NCI-H748 treated with DMSO at 0.1 percent for 48 hours (cell line): Measurements from ENCODE around the gene SSBP3.
"Not testable (repeated sequence)": the region's sequence is repeated elsewhere in the genome, so short reads cannot be mapped to it uniquely, and the experiment has no call there.

Experiments
- DNase-seq: peaks from one replicate; lab custom pipeline; 2025; lab: John Stamatoyannopoulos, UW

The SSBP3 gene

DNA sequence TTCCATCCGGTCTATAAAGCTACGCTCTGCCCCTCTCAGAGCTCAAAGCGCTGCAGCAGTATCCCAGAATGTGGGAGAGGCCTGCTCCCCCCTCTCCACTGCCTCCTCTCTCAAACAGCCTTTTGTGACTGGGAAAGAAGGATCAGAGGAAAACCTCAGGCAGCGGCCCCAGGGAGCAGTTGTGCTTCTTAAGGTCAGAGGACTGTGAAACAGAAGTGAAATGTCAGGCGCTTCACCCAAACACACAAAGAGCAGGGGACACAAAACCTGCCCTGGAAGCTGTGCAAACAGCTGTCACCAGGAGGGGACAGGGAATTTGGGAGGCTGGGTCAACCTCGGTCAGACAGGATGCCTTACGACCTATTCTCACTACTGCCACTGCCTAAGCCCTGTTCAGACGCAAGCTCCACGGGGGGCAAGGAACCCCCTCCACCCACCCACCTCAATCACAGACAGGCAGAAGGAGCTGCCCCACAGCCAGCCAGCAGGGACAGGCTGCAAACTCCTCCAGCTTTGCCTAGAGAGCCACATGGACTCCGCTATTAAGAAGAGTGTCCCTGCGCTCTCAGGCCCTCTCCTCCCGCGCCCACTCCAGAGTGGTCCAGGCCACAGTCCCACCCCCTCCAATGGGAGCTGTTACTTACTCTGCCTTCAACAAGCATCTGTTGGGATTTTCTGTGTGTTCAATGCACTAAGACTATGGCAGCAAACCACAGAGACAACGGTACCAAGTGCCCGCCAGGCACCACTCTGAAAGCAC, 14.6 kb downstream of the SSBP3 start:
- no peak for DNase-seq

DNA sequence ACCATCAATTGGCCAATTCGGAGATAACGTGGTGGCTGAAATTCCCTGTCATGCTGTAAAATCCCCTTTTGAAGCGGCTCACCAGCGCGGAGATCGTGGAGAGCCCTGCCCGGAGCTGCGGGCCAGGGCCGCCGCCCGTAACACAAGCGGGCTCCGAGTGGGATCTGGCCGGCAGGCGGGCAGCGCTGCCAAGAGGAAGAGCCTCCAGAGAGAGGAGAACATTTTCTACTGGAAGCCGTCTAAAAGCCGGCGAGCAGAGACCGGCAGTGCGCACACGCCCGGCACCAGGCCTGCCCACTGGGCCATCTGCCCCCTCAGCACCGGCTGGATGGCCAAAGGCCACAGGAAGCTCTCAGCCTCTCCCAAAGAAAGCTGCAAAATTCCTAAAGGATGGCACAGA, 15.5 kb downstream of the SSBP3 start:
- DNase-seq, result no peak

DNA sequence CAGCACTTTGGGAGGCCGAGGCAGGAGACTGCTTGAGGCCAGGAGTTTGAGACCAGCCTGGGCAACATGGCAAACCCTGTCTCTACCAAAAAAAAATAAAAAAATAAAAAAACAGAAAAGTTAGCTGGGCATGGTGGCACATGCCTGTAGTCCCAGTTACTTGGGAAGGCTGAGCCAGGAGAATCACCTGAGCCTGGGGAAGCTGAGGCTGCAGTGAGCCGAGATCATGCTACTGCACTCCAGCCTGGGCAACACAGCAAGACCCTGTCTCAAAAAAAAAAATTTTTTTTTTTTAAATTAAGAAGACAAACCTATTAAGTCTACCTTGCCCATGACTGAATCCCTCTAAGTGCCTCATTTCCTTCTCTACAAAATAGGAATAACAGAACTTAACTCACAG, 16.6 kb downstream of the SSBP3 start:
- not testable (repeated sequence) for DNase-seq

GRCh38 chr1:54387419-54387818, 18.8 kb downstream of the SSBP3 start:
- DNase-seq, result no peak

GRCh38 chr1:54385727-54386022, 20.5 kb downstream of the SSBP3 start:
- no peak for DNase-seq

DNA sequence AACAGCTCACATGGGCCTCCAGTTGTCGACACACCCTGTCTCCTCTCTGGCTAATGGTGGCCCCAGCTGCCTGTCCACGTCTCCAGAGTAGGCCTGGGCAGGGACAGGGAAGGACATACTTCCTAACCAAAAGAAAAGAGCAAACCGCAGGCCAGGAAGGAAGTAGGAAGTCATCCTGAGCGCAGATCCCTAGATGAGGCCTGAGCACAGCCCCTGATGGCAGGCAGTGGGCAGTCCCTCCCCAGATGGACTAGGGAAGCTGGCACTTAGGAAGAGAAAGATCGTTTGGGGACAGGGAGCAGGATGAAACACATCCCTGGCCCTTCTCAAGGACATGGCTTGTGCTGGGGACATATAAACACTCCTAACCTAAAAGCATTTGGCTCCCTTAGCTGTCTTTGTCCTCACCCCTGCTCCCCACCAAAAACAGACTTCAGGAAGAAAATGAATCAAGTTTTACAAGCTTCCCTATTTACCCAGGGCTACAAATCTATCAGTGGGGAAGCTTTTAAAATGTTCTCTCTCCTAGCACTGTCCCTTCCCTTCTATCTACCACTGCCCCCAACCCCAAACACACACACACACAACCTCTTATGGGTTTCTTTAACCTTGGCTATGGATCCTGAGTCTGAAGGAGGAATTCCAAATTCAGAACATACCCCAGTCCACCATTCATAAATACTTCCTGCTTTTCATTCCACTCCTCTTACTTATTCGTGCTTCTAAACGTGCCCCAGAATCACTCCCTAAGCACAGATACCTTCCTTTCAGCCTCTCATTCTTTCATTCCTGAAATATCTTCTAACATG, 21.1 kb downstream of the SSBP3 start:
- DNase-seq, result no peak

DNA sequence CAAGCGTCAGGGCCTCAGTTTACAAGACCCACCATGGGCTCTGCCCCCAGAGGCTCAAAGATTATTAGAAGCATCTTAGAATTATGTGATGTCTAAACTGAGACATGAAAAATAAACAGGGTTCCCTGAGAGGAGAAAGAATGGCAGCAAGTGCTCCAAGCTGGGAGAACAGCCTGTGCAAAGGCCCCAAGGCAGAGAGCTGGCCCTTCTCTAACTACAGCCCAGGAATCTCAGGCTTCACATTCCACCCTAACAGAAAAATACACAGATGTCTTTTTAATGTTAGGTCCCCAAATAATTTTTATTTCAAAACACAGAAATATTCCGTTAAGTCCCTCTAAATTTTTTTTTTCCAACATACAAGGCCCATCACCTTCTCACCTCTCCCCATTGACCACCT, 21.7 kb downstream of the SSBP3 start:
- DNase-seq, result no peak

- no peak for DNase-seq
Observed at GRCh38 chr1:54381524-54381923, 24.7 kb downstream of the SSBP3 start.

DNA sequence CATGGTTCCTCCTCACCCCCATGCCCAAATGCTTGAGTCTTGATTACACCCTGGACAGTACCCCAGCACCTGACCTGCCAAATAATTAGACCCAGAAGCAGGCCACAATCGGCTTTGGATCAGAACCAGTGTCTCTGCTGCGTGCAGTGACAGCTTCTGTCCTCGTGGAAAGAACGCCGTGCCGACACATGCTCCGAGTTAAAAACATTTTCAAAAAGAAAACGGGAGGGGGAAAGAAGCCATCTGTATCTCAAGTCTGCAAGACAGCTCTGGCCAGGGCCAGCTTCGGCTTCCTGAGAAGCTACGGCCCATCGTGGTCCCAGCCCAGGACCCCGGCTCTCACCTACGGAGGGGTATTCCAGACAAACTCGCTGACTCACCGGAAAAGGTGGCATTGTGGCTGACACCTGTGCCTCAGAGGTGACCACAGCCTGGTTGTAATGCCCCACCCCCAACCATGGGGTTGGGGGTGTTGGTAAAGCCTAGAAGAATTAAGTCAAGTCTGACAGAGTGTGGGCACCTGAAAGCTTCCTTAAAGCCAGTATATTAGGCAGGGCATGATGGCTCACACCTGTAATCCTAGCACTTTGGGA, 25.8 kb downstream of the SSBP3 start:
- DNase-seq, result no peak

GRCh38 chr1:54379555-54380289, 26.5 kb downstream of the SSBP3 start:
- no peak for DNase-seq

GRCh38 chr1:54378874-54379554, 27.2 kb downstream of the SSBP3 start:
- DNase-seq, result no peak

DNA sequence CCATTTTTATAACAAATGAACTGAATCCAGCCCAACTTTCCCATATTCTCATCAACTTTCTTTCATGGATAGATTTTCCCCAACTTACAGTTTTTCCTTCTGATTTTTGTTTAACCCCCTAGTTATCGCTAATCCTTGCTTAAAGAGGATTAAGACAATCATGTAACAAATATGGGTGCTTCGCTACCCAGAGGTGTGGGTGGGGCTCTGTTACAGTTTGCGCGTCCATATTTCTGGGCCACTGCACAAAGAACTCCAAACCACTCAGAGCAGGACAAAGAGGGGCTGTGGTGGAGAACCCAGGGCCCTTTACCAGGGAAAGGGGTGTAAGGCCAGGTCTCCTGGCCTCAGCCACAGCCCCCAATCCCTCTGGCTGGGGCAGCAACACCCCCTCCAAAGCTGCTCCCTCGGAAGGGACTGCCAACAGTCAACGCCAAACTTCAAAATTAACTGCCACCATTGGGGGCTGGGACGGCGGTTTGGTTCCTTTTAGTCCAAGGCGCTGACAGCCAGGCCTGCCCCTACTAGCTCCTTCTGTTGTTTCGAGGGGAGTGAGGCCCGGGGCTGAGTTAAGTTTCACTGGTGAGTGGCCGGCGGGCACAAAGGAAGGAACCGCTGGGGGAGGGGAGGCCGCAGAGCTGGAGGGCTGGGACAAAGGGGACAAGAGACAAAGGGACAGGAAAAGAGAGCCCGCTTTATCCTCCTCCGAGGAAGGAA, 27.9 kb downstream of the SSBP3 start:
- DNase-seq, result no peak

DNA sequence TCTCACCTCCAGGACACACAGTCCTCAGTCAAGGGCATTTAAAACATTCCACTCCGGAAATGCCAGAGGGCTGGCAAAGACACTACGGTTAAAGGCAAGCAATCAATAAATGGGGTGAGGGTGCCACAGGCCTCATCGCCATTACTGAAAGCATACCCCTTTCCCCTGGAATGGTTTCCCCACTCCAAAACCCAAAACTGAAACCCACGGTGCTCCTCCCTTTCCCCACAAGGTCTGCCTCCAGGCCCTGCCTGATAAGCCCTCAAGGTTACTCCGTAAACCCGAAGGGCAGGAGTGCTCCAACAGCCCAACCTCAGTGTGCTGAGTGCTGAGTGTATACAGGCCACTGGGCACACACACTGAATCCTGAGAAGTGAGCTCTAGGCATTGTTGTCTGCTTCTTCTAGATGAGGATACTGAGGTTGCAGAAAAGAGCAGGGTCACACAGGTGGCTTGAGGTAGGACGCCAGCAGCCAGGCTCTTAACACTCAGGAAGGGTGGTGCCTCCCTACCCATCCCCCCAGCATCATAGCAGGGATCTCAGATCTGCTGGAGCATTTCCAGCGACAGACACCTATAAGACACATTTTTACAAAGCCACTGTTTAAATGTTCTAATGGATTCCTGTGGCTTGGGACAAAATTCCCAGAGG, 29.0 kb downstream of the SSBP3 start:
- no peak for DNase-seq

- no peak for DNase-seq
Observed at GRCh38 chr1:54376430-54377039, 29.7 kb downstream of the SSBP3 start.

GRCh38 chr1:54375712-54376429, 30.3 kb downstream of the SSBP3 start:
- no peak for DNase-seq

- DNase-seq, result no peak
Observed at GRCh38 chr1:54375298-54375697, 30.9 kb downstream of the SSBP3 start.

- DNase-seq, result no peak
Observed at GRCh38 chr1:54374766-54375165, 31.4 kb downstream of the SSBP3 start.

DNA sequence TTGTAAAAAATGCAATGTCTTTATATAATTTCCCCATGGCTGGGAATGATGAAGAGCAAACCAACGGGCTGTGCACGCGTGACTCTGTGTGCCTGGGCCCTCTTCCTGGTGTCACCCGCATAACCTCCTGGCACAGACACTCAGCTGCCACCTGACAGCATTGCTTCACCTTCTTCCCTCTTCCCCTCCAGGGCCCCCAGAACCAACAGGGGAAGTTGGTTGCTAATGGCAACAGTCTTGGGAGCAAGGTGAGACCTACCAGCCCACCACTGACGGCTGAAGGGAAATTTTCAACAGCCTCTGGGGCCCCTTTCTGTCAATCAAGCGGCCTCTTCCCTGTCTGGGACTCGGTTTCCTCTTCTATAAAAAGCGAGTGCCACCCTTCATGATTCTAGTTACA, 33.2 kb downstream of the SSBP3 start:
- no peak for DNase-seq

GRCh38 chr1:54371942-54372275, 34.3 kb downstream of the SSBP3 start:
- no peak for DNase-seq
